Mesenchymal stem cell (in vitro differentiated cells and primary cell): ENCODE measurements around the gene FBXO31.

Source experiments
- DNase-seq: peaks from one replicate; pipeline ENCODE4 v3.0.0-alpha.2; 2013
- H2AFZ ChIP-seq: one replicate; pipeline ENCODE4 v1.6.1; 2013; ENCODE audit warnings: low read depth, mild to moderate bottlenecking, control low read depth, inconsistent platforms, low read length, moderate library complexity
- H2AK5ac ChIP-seq: 2 replicates; pipeline ENCODE4 v1.6.1; 2013; ENCODE audit warnings: low read length, moderate library complexity, mild to moderate bottlenecking, inconsistent platforms; ENCODE audit not compliant: severe bottlenecking
- H2BK120ac ChIP-seq: one replicate; pipeline ENCODE4 v1.6.1; 2013; ENCODE audit warnings: low read depth, mild to moderate bottlenecking, inconsistent platforms, low read length, moderate library complexity
- H2BK12ac ChIP-seq, 2 experiments: one replicate each; pipeline ENCODE4 v1.6.1; 2013; ENCODE audit warnings: inconsistent platforms in 2 of 2, low read length in 2 of 2, mild to moderate bottlenecking in 2 of 2, moderate library complexity in 2 of 2, control low read depth in 1 of 2
- H2BK15ac ChIP-seq: one replicate; pipeline ENCODE4 v1.6.1; 2013; ENCODE audit warnings: mild to moderate bottlenecking, low read depth, inconsistent platforms; ENCODE audit not compliant: poor library complexity, severe bottlenecking
- H2BK5ac ChIP-seq: 2 replicates; pipeline ENCODE4 v1.6.1; 2013; ENCODE audit warnings: low read depth, mild to moderate bottlenecking, low read length, control low read depth, inconsistent platforms; ENCODE audit not compliant: poor library complexity, severe bottlenecking
- H3K14ac ChIP-seq, 2 experiments: one replicate each; pipeline ENCODE4 v1.6.1; 2013; ENCODE audit warnings: inconsistent platforms in 2 of 2, low read length in 2 of 2, control low read depth in 1 of 2, mild to moderate bottlenecking in 1 of 2, moderate library complexity in 1 of 2
- H3K18ac ChIP-seq, 2 experiments: one replicate each; pipeline ENCODE4 v1.6.1; 2013; ENCODE audit warnings: inconsistent platforms in 2 of 2, low read length in 2 of 2, control low read depth in 1 of 2, low read depth in 1 of 2, mild to moderate bottlenecking in 1 of 2
- H3K23ac ChIP-seq, 2 experiments: one replicate each; pipeline ENCODE4 v1.6.1; 2013; ENCODE audit warnings: inconsistent platforms in 2 of 2, low read length in 2 of 2, mild to moderate bottlenecking in 2 of 2, moderate library complexity in 2 of 2, control low read depth in 1 of 2
- H3K27ac ChIP-seq: 2 replicates; pipeline ENCODE4 v1.5.1; 2013; ENCODE audit warnings: mild to moderate bottlenecking, moderate library complexity, low read length, control low read depth, inconsistent platforms; ENCODE audit not compliant: poor library complexity, severe bottlenecking
- H3K27me3 ChIP-seq, 2 experiments: 2 replicates each; pipeline versions ENCODE4 v1.6.1 to v1.7.0; 2013; ENCODE audit warnings: low read length in 2 of 2, mild to moderate bottlenecking in 2 of 2, moderate library complexity in 2 of 2, control low read depth in 1 of 2, inconsistent platforms in 1 of 2; ENCODE audit not compliant: control insufficient read depth in 1 of 2, insufficient read depth in 1 of 2
- H3K36me3 ChIP-seq, 2 experiments: 2 replicates each; pipeline versions ENCODE4 v1.6.1 to v1.7.0; 2013; ENCODE audit warnings: low read length in 2 of 2, control low read depth in 1 of 2, inconsistent platforms in 1 of 2, low read depth in 1 of 2, mild to moderate bottlenecking in 1 of 2; ENCODE audit not compliant: insufficient read depth in 2 of 2, control insufficient read depth in 1 of 2
- H3K4ac ChIP-seq, 2 experiments: one replicate each; pipeline ENCODE4 v1.6.1; 2013; ENCODE audit warnings: inconsistent platforms in 2 of 2, low read length in 2 of 2, mild to moderate bottlenecking in 2 of 2, moderate library complexity in 2 of 2, control low read depth in 1 of 2, low read depth in 1 of 2
- H3K4me1 ChIP-seq: 2 replicates; pipeline ENCODE4 v1.6.1; 2013; ENCODE audit warnings: low read depth, low read length, control low read depth; ENCODE audit not compliant: control insufficient read depth, insufficient read depth
- H3K4me2 ChIP-seq: 2 replicates; pipeline ENCODE4 v1.6.1; 2013; ENCODE audit warnings: low read length, mild to moderate bottlenecking, inconsistent platforms; ENCODE audit not compliant: poor library complexity, severe bottlenecking
- H3K4me3 ChIP-seq, 2 experiments: 2 replicates each; pipeline versions ENCODE4 v1.5.1 to v1.7.0; 2013; ENCODE audit warnings: low read length in 2 of 2, mild to moderate bottlenecking in 2 of 2, control low read depth in 1 of 2, low read depth in 1 of 2; ENCODE audit not compliant: insufficient read depth in 1 of 2
- H3K79me1 ChIP-seq: replicated peaks from 2 replicates; pipeline ENCODE4 v1.6.1; 2013; ENCODE audit warnings: mild to moderate bottlenecking, control low read depth, low read length, inconsistent platforms; ENCODE audit not compliant: poor library complexity, severe bottlenecking
- H3K9ac ChIP-seq: 2 replicates; pipeline ENCODE4 v1.7.0; 2013; ENCODE audit warnings: mild to moderate bottlenecking, low read length, moderate library complexity
- H3K9me3 ChIP-seq: 2 replicates; pipeline ENCODE4 v1.7.0; 2013; ENCODE audit warnings: mild to moderate bottlenecking, low read length; ENCODE audit not compliant: control insufficient read depth
- H4K8ac ChIP-seq: one replicate; pipeline ENCODE4 v1.6.1; 2013; ENCODE audit warnings: inconsistent platforms, mild to moderate bottlenecking, low read length, moderate library complexity
- H4K91ac ChIP-seq: one replicate; pipeline ENCODE4 v1.6.1; 2013; ENCODE audit warnings: mild to moderate bottlenecking, low read length, inconsistent platforms
- WGBS: methylation state at CpG from one replicate; pipeline ENCODE4 v1.1.7; 2013; ENCODE audit warnings: mixed read lengths; 5-methylcytosine and 5-hydroxymethylcytosine counted together

The FBXO31 gene

DNA sequence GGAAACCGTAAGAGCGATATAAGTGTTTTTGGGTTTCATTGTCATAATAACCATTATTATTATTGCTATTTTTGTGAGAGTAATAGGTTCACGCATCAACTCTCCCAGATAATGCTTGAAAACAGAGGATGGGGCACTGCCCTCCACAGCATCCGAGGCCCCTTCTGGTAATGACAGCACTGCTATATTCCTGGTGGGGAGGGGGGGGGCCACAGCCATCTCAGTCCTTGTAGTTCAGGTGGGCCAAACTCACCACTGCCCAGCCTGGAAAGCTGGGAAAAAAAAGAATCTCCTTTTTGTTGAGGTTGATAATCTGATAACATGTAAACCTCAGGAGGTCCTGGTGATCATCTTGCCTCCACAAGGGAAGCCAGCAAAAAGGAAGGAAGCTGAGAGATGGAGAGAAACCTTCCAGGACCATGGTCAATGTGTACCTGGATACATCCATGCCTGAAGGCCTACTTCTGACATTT lies 67.1 kb downstream of the FBXO31 start:
- WGBS, result 97% methylated on average over 2 of the region's 4 CpGs
- H3K23ac ChIP-seq, result no peak overlapping the region

GRCh38 chr16:87314990-87315420 lies 68.6 kb downstream of the FBXO31 start:
- Histone ChIP-seq H2BK120ac (no peak overlapping the region), H3K4me2 (no peak overlapping the region), H3K4me1 (peaks cover 8% of the 10 kb centered on the region), H3K23ac (no peak overlapping the region), H2AFZ (no peak overlapping the region), H4K91ac (no peak overlapping the region), H3K4ac (no peak overlapping the region), H3K27ac (no peak overlapping the region), H3K4me3 (no peak overlapping the region), H3K9ac (no peak overlapping the region), H3K36me3 (peaks cover 2 to 8% of the 10 kb centered on the region in 2 experiments), H3K18ac (no peak overlapping the region), H3K27me3 (no peaks in the 10 kb centered on the region), H2BK15ac (no peak overlapping the region), H2BK5ac (no peak overlapping the region), H2BK12ac (no peak overlapping the region), H3K79me1 (peaks cover 12% of the 10 kb centered on the region), H3K14ac (no peak overlapping the region), H4K8ac (no peak overlapping the region), H3K9me3 (no peaks in the 10 kb centered on the region), H2AK5ac (no peak overlapping the region)
- no peak for DNase-seq
- WGBS, result 94% methylated on average over 10 of the region's 10 CpGs

More for the DNA sequence above, 67.1 kb downstream of the FBXO31 start:
- no peak overlapping the region for H2AFZ ChIP-seq
- peak overlapping the region; percentile 98 for H3K9ac ChIP-seq
- no peak overlapping the region for H3K4ac ChIP-seq
- no peak overlapping the region for H4K91ac ChIP-seq
- H3K36me3 ChIP-seq, result peaks cover 5 to 16% of the 10 kb centered on the region in 2 experiments
- H3K4me3 ChIP-seq, result peak overlapping the region in 1 of 2 experiments; percentile 93
- H3K27me3 ChIP-seq, result no peaks in the 10 kb centered on the region
- H2BK15ac ChIP-seq, result no peak overlapping the region
- H2BK12ac ChIP-seq, result no peak overlapping the region
- H3K4me2 ChIP-seq, result no peak overlapping the region
- H2BK5ac ChIP-seq, result no peak overlapping the region
- H3K27ac ChIP-seq, result no peak overlapping the region
- H2BK120ac ChIP-seq, result no peak overlapping the region
- H3K79me1 ChIP-seq, result peaks cover 13% of the 10 kb centered on the region
- H3K9me3 ChIP-seq, result no peaks in the 10 kb centered on the region
- DNase-seq, result no peak
- no peak overlapping the region for H3K18ac ChIP-seq
- H4K8ac ChIP-seq, result no peak overlapping the region
- H3K4me1 ChIP-seq, result peaks cover 8% of the 10 kb centered on the region
- H3K14ac ChIP-seq, result no peak overlapping the region
- no peak overlapping the region for H2AK5ac ChIP-seq

GRCh38 chr16:87312008-87312407 lies 71.6 kb downstream of the FBXO31 start:
- no peak for DNase-seq
- Histone ChIP-seq H4K8ac (no peak overlapping the region), H3K23ac (no peak overlapping the region), H3K9me3 (peaks cover 10% of the 10 kb centered on the region), H3K27ac (no peak overlapping the region), H3K14ac (no peak overlapping the region), H3K36me3 (peaks cover 0 to 5% of the 10 kb centered on the region in 2 experiments), H3K18ac (no peak overlapping the region), H3K9ac (no peak overlapping the region), H2BK15ac (no peak overlapping the region), H2AK5ac (no peak overlapping the region), H3K79me1 (peaks cover 3% of the 10 kb centered on the region), H2AFZ (no peak overlapping the region), H3K4ac (no peak overlapping the region), H3K4me1 (peaks cover 2% of the 10 kb centered on the region), H2BK5ac (no peak overlapping the region), H2BK120ac (no peak overlapping the region), H3K4me2 (no peak overlapping the region), H3K4me3 (no peak overlapping the region), H3K27me3 (no peaks in the 10 kb centered on the region), H2BK12ac (no peak overlapping the region), H4K91ac (no peak overlapping the region)
- WGBS, result 91% methylated on average over 5 of the region's 7 CpGs

- H2AK5ac ChIP-seq, result no peak overlapping the region
- peaks cover 10% of the 10 kb centered on the region for H3K9me3 ChIP-seq
- no peak overlapping the region for H2BK15ac ChIP-seq
- no peak overlapping the region for H3K4me2 ChIP-seq
- DNase-seq, result no peak
- H3K27me3 ChIP-seq, result no peaks in the 10 kb centered on the region
- H3K27ac ChIP-seq, result no peak overlapping the region
- H2AFZ ChIP-seq, result no peak overlapping the region
- H3K18ac ChIP-seq, result no peak overlapping the region
- H4K8ac ChIP-seq, result no peak overlapping the region
- no peak overlapping the region for H3K4me3 ChIP-seq
- H3K14ac ChIP-seq, result peak overlapping the region in 1 of 2 experiments; percentile 18
- 87% methylated on average over 5 of the region's 5 CpGs for WGBS
- no peak overlapping the region for H4K91ac ChIP-seq
- no peak overlapping the region for H3K23ac ChIP-seq
- H3K79me1 ChIP-seq, result peaks cover 2% of the 10 kb centered on the region
- no peak overlapping the region for H3K4ac ChIP-seq
- H3K4me1 ChIP-seq, result peaks cover 2% of the 10 kb centered on the region
- H3K9ac ChIP-seq, result no peak overlapping the region
- H2BK12ac ChIP-seq, result no peak overlapping the region
- peaks cover 0 to 5% of the 10 kb centered on the region in 2 experiments for H3K36me3 ChIP-seq
- H2BK5ac ChIP-seq, result no peak overlapping the region
- H2BK120ac ChIP-seq, result no peak overlapping the region
These were observed 72.2 kb downstream of the FBXO31 start for GRCh38 chr16:87311387-87311786.
